ENCODE results near the gene MAD1L1.
A peak's percentile ranks its signal among the peaks of the same experiment; 100 is the strongest.

MAD1L1 gene

GRCh38 chr7:2242541-2243429 lies 10.0 kb upstream of the MAD1L1 start:
- DNase-seq (ENCODE audit: low read depth in 3 of 3, low spot score in 1 of 3): no peak

- peak; percentile 31 to 68 (median 34) for DNase-seq (ENCODE audit: low read depth in 3 of 3, low spot score in 1 of 3)
These were observed 9.1 kb upstream of the MAD1L1 start, which contains the start of the genes MRM2 and NUDT1 for GRCh38 chr7:2241580-2242540. TSS of gene MRM2 (minus strand) at chr7:2242205. CDS start at chr7:2242169, 36 bp downstream. TSS of gene NUDT1 (plus strand) at chr7:2242226. CDS start at chr7:2244575, 2,349 bp downstream.

- no peak for DNase-seq (ENCODE audit: low read depth in 3 of 3, low spot score in 1 of 3)
These were observed 6.5 kb upstream of the MAD1L1 start for GRCh38 chr7:2239242-2239641.

- DNase-seq (ENCODE audit: low read depth in 3 of 3, low spot score in 1 of 3): no peak
These were observed 4.4 kb upstream of the MAD1L1 start for GRCh38 chr7:2237109-2237602.

- no peak for DNase-seq (ENCODE audit: low read depth in 3 of 3, low spot score in 1 of 3)
These were observed 1.2 kb upstream of the MAD1L1 start for GRCh38 chr7:2233926-2234325.

GRCh38 chr7:2231992-2232765 lies 566 bp downstream of the MAD1L1 start:
- DNase-seq (ENCODE audit: low read depth in 3 of 3, low spot score in 1 of 3): no peak

- no peak for DNase-seq (ENCODE audit: low read depth in 3 of 3, low spot score in 1 of 3)
These were observed 1.9 kb downstream of the MAD1L1 start for GRCh38 chr7:2230882-2231281.

GRCh38 chr7:2230226-2230625 lies 2.5 kb downstream of the MAD1L1 start:
- DNase-seq (ENCODE audit: low read depth in 3 of 3, low spot score in 1 of 3): no peak

GRCh38 chr7:2229467-2229866 lies 3.3 kb downstream of the MAD1L1 start:
- DNase-seq (ENCODE audit: low read depth in 3 of 3, low spot score in 1 of 3): no peak

- DNase-seq (ENCODE audit: low read depth in 3 of 3, low spot score in 1 of 3): no peak
These were observed 3.8 kb downstream of the MAD1L1 start for GRCh38 chr7:2228921-2229320.

- no peak for DNase-seq (ENCODE audit: low read depth in 3 of 3, low spot score in 1 of 3)
These were observed 5.0 kb downstream of the MAD1L1 start for GRCh38 chr7:2227699-2228098.

- DNase-seq (ENCODE audit: low read depth in 3 of 3, low spot score in 1 of 3): no peak
These were observed 6.9 kb downstream of the MAD1L1 start for GRCh38 chr7:2225830-2226229.

GRCh38 chr7:2225336-2225735 lies 7.4 kb downstream of the MAD1L1 start:
- no peak for DNase-seq (ENCODE audit: low read depth in 3 of 3, low spot score in 1 of 3)

GRCh38 chr7:2224934-2225333 lies 7.8 kb downstream of the MAD1L1 start:
- DNase-seq (ENCODE audit: low read depth in 3 of 3, low spot score in 1 of 3): no peak

- DNase-seq (ENCODE audit: low read depth in 3 of 3, low spot score in 1 of 3): no peak
These were observed 8.2 kb downstream of the MAD1L1 start for GRCh38 chr7:2224491-2224928.

- no peak for DNase-seq (ENCODE audit: low read depth in 3 of 3, low spot score in 1 of 3)
These were observed 9.4 kb downstream of the MAD1L1 start for GRCh38 chr7:2223321-2223720.

GRCh38 chr7:2222516-2222915 lies 10.2 kb downstream of the MAD1L1 start:
- no peak for DNase-seq (ENCODE audit: low read depth in 3 of 3, low spot score in 1 of 3)

GRCh38 chr7:2220954-2221353 lies 11.8 kb downstream of the MAD1L1 start:
- no peak for DNase-seq (ENCODE audit: low read depth in 3 of 3, low spot score in 1 of 3)

- DNase-seq (ENCODE audit: low read depth in 3 of 3, low spot score in 1 of 3): no peak
These were observed 12.2 kb downstream of the MAD1L1 start for GRCh38 chr7:2220506-2220905.

GRCh38 chr7:2220030-2220429 lies 12.7 kb downstream of the MAD1L1 start:
- no peak for DNase-seq (ENCODE audit: low read depth in 3 of 3, low spot score in 1 of 3)

GRCh38 chr7:2219606-2220005 lies 13.1 kb downstream of the MAD1L1 start:
- no peak for DNase-seq (ENCODE audit: low read depth in 3 of 3, low spot score in 1 of 3)

All from stimulated activated CD4-positive, alpha-beta T cell treated with anti-CD3 and anti-CD28 coated beads, TNF-alpha, amount 100 ng/mL, for 1 hour (primary cell).